Measurements from ENCODE around the gene HAAO.

Gene HAAO

DNA sequence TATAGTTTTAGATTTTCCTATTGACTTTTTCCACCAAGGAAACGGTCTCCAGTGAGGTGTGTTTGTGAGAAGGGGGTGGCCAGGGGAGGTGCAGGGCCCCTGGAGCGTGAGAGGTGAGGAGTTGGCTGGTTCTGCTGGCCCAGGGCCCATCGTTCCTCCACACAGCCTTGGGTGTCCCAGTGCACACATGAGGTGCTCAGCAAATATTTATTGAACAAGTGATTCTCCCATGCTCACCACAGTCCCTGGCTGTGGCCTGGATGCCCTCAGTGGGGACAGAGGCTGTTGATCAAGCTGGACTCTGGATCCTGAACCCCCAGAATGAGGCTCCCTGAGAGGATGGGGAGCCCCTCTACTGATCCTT is 5.0 kb downstream of the HAAO start:
- no peaks in the 10 kb centered on the region for H3K27me3 ChIP-seq (ENCODE audit: insufficient read depth, poor library complexity, severe bottlenecking)
- TF ChIP-seq SPI1 (IDR thresholded peaks at IDR 0.05; ENCODE audit: borderline replicate concordance, low read depth): no peak
- TF ChIP-seq, protein P1, sequence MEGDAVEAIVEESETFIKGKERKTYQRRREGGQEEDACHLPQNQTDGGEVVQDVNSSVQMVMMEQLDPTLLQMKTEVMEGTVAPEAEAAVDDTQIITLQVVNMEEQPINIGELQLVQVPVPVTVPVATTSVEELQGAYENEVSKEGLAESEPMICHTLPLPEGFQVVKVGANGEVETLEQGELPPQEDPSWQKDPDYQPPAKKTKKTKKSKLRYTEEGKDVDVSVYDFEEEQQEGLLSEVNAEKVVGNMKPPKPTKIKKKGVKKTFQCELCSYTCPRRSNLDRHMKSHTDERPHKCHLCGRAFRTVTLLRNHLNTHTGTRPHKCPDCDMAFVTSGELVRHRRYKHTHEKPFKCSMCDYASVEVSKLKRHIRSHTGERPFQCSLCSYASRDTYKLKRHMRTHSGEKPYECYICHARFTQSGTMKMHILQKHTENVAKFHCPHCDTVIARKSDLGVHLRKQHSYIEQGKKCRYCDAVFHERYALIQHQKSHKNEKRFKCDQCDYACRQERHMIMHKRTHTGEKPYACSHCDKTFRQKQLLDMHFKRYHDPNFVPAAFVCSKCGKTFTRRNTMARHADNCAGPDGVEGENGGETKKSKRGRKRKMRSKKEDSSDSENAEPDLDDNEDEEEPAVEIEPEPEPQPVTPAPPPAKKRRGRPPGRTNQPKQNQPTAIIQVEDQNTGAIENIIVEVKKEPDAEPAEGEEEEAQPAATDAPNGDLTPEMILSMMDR (IDR thresholded peaks at IDR 0.05; ENCODE audit: insufficient read depth, low read length): no peak
- TF ChIP-seq, protein P2, sequence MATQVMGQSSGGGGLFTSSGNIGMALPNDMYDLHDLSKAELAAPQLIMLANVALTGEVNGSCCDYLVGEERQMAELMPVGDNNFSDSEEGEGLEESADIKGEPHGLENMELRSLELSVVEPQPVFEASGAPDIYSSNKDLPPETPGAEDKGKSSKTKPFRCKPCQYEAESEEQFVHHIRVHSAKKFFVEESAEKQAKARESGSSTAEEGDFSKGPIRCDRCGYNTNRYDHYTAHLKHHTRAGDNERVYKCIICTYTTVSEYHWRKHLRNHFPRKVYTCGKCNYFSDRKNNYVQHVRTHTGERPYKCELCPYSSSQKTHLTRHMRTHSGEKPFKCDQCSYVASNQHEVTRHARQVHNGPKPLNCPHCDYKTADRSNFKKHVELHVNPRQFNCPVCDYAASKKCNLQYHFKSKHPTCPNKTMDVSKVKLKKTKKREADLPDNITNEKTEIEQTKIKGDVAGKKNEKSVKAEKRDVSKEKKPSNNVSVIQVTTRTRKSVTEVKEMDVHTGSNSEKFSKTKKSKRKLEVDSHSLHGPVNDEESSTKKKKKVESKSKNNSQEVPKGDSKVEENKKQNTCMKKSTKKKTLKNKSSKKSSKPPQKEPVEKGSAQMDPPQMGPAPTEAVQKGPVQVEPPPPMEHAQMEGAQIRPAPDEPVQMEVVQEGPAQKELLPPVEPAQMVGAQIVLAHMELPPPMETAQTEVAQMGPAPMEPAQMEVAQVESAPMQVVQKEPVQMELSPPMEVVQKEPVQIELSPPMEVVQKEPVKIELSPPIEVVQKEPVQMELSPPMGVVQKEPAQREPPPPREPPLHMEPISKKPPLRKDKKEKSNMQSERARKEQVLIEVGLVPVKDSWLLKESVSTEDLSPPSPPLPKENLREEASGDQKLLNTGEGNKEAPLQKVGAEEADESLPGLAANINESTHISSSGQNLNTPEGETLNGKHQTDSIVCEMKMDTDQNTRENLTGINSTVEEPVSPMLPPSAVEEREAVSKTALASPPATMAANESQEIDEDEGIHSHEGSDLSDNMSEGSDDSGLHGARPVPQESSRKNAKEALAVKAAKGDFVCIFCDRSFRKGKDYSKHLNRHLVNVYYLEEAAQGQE (IDR thresholded peaks at IDR 0.05; ENCODE audit: insufficient replicate concordance, low read depth): no peak
- no peak for TF ChIP-seq GABPA (IDR thresholded peaks at IDR 0.05; ENCODE audit: low read depth)
- no peak for TF ChIP-seq POLR2AphosphoS5 (IDR thresholded peaks at IDR 0.05; ENCODE audit: low read depth)
- DNase-seq (ENCODE audit: low read depth in 1 of 2, low spot score in 1 of 2): no peak
- H3K27ac ChIP-seq (replicated peaks): no peak overlapping the region
- no peak overlapping the region for H3K4me3 ChIP-seq (replicated peaks; ENCODE audit: insufficient read depth, low read length)

DNA sequence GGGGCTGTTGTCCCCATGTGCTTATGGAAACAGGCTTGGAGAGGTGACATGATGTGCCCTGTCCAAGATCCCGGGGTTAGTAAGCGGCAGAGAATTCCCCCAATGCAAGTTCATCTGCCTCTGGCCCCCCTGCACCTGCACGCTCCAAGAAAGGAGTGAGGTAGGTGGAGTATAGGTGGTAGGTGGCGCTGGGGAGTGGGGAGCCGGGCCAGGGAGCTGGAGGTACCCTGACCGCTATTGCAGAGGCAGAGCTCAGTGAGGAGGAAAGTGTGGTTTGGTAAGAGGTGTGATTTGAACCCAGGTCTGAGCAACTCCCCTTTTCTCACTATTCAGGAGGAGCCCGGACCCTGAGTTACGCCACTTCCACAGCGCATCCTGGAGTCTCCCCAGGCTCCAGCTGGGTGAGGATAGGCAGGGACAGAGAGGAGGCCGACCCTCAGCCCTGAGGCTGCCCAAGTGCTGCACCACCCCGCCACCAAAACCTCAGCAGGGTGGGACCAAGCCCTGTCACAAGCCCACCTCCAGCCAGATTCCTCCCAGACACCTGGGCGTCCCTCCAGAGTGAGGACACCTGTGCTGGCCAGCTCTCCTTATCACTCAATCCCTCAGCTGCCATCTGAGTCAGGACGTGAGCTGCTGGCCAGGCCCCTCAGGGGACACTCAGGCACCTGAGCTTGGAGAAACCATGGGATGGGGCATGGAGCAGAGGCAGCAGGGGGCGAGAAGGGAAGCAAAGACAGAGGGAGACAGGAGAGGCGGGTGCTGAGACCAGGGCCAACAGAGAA is 5.6 kb downstream of the HAAO start:
- Histone ChIP-seq H3K4me3 (replicated peaks; ENCODE audit: insufficient read depth, low read length) (no peak overlapping the region), H3K27me3 (ENCODE audit: insufficient read depth, poor library complexity, severe bottlenecking) (no peaks in the 10 kb centered on the region), H3K27ac (replicated peaks) (no peak overlapping the region)
- TF ChIP-seq SPI1 (IDR thresholded peaks at IDR 0.05; ENCODE audit: borderline replicate concordance, low read depth): no peak
- no peak for TF ChIP-seq GABPA (IDR thresholded peaks at IDR 0.05; ENCODE audit: low read depth)
- no peak for TF ChIP-seq POLR2AphosphoS5 (IDR thresholded peaks at IDR 0.05; ENCODE audit: low read depth)
- TF ChIP-seq, protein P1 (IDR thresholded peaks at IDR 0.05; ENCODE audit: insufficient read depth, low read length): no peak
- TF ChIP-seq, protein P2 (IDR thresholded peaks at IDR 0.05; ENCODE audit: insufficient replicate concordance, low read depth): no peak
- DNase-seq (ENCODE audit: low read depth in 1 of 2, low spot score in 1 of 2): no peak

DNA sequence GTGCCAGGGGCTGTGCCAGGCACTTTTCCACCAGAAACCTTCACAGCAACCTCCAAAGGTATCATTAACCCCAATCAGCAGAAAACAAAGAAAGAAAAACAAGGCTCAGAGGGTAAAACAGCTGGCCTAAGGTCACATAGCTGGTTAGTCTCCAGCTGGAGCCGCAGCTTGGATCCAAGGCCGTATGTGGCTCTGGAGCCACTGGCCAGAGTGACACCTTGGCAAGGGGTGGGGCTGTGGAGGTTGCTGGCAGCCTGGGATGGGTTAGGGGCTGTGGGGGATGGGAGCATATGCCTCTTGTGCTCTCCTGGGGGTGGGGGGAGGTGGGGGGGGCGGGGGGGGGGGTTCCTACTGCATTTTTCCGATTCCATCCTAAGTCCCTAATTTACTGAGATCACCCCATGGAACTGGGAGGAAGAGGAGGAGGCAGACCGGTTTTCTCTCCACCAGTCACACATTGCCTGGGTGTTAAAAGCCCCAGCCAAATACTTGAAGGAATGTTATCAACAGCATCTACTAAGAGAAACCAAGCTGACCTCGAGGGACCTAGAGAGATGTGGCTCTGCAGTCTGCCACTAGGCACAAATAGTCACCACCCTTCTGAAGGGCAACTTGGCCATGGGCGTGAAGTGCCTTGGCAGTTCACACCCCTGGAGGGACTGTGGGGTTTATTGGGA is 8.0 kb downstream of the HAAO start:
- no peak overlapping the region for H3K27ac ChIP-seq (replicated peaks)
- no peak overlapping the region for H3K4me3 ChIP-seq (replicated peaks; ENCODE audit: insufficient read depth, low read length)
- no peak for DNase-seq (ENCODE audit: low read depth in 1 of 2, low spot score in 1 of 2)
- H3K27me3 ChIP-seq (ENCODE audit: insufficient read depth, poor library complexity, severe bottlenecking): no peaks in the 10 kb centered on the region
- TF ChIP-seq, protein P2 (IDR thresholded peaks at IDR 0.05; ENCODE audit: insufficient replicate concordance, low read depth): no peak

All from HL-60 (cell line).